EL (cell line): ENCODE data around the gene ZDHHC12.

ENCODE experiments used
- DNase-seq: peaks from one replicate; pipeline ENCODE4 v3.0.0-alpha.2; 2016

ZDHHC12 gene

DNA sequence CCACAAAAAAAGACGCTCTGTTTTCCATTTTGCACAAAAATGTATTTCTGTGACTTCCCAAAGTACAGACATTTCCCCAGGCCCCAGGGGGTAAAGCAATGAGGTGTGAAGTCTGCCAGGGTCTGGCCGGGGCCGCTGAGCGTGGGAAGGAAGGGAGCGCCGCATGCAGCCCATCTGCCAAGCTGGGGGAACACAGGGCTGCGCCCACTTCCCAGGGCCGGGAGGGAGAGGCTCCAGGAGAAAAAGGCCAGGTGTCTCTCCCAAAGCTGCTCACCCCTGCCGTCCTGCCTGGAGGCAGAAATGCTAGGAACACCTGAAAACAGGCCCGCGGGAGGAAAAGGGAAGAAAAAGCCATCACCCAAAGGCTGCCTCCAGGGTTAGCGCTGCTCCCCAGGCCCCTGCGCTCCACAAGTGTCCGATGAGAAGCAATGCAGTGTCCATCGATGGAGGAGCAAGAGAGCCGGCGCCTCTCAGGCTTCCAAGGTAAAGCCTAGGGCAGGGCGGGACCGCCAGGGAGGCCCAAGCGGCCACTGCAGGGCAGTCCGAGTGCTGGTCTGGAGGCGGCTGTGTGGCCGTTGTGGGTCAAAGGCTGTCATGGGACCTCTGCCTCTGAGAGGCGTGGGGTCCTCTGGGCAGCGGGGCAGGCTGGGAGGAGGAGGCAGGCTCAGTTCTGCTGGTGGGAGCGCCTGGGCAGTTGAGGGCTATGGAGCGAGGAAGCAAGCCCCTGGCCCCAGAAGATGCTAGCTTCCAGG is 6.0 kb upstream of the ZDHHC12 start:
- DNase-seq = no peak

DNA sequence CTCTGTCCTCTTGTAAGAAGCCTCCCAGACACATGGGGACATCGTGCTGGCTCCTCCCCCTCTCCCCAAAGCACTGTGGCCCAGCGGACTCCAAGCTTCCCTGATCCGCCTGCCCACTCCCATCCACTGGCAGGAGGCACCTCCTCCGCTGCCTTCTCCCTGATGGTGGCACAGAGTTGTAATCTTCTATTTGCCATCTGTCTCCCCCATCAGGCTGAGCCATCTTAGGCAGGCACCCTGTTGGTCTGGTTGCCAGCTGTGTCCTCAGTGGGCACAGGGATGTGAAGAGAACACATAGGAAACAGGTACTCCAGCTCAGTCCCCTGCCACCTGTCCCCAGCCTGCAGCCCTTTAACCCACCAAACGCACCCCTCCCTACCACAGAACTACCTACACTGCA is 5.4 kb upstream of the ZDHHC12 start:
- DNase-seq = no peak

DNA sequence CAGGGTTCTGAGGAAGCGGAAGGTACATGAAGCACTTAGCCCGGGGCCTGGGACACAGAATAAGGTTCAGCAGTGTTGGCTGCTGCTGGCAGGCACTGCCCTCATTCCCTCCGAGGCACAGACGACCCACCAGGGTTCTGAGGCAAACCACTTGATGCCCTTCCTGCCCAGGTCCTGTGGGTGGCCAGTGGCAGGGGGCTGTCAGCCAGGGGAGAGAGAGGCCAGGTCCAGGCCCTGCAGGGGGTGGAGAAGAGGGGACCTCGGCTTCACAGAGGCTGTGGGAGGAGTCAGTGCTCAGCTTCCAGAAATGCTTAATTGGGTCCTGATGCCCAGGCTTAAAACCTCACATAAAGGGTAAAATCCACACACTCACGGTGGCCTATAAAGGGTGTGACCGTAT is 4.4 kb upstream of the ZDHHC12 start:
- no peak for DNase-seq

- DNase-seq = no peak
Measured at GRCh38 chr9:128727640-128728248, 3.8 kb upstream of the ZDHHC12 start.

DNA sequence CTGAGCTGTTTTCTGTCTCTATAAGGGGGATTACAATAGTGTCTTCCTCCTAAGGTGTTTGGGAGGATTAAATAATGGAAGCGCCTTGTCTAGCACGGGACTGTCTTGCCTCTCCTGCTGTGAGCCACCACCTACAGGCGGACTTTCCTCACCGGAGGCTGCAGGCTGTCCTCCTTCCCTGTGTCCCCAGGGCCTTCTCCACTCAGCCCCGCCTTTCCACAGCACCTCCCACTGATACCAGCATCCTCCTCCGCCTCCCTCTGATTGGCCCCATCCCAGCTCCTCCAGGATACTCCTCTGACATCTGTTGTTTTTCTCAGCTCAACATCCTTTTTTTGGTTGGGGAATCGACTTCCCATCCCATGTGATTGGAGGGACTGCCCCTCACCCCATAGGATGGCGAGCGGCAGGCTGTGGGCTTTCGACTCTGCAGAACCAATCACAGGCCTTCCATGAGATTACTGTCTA is 851 bp upstream of the ZDHHC12 start:
- DNase-seq = peak; percentile 89

DNA sequence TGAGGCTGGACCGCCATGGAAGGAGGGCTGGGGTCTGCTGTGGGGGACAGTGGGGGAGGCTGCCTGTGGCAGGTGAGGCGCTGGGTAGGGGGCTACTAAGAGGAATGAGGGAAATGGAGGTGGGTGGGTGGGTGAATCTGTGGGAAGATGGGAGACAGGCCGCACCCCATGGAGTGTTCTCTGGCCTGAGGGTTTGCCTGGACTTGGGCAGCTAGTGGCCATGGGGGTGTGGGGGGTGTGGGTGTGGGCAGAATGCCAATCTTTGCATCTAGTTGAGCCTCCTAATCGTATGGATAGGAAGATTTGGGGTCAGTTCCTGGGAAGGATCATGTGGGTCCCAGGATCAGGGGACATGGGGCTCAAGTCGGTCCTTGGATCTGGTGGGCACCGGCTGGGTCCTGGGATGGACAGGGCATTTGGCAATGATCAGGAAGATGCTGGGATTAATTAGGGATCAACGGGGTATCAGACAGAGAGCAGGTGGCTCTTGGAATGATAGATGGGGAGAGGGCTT is 518 bp downstream of the ZDHHC12 start:
- DNase-seq = peak; percentile 27

DNA sequence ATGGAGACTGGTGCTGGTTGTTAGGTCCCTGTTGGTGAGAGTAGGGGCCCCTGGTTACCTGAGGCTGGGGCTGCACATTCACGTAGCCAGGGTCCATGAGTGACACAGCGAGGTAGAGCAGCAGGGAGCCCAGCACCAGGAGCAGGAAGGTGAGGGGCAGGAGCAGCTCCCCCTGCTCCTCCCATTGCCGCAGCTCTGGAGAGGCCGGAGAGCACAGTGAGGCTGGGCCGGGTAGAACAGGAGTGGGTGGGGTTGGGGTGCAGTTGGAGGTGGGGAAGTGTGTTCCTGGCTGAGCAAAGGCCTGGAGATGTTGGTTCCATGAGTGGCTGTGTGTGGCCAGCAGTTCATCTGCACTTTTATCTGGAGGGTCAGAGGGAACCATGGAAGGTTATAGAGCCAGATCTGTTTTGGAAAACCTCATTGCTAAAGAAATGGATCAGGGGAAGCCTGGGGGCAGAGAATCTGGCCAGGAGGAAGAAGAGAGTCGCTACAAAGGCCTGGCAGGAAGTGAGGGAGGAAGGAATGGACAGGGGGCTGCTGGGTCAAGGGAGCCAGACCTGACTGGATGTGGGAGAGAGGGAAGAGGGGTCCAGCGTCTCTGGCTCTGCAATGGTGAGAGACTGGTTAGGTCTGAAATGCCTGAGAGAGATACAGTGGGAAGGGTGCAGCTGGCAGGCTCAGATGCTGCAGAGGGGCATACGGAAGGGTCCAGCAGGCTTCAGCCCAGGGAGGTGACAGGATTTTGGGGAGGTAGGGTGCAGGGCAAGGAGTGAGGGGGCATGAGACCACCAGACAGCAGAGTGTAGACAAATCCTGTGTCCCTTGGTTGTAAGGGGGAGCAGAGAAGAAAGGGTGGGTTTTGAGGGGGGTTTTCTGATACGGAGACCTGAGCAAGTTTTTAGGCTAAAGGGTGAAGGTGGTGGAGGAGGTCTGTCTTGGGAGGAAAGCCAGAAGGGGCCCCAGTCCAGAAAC is 1.3 kb downstream of the ZDHHC12 start:
- DNase-seq = no peak

- no peak for DNase-seq
Measured at GRCh38 chr9:128721487-128722010, 2.4 kb downstream of the ZDHHC12 start.

GRCh38 chr9:128720841-128721486 is 3.0 kb downstream of the ZDHHC12 start:
- no peak for DNase-seq

DNA sequence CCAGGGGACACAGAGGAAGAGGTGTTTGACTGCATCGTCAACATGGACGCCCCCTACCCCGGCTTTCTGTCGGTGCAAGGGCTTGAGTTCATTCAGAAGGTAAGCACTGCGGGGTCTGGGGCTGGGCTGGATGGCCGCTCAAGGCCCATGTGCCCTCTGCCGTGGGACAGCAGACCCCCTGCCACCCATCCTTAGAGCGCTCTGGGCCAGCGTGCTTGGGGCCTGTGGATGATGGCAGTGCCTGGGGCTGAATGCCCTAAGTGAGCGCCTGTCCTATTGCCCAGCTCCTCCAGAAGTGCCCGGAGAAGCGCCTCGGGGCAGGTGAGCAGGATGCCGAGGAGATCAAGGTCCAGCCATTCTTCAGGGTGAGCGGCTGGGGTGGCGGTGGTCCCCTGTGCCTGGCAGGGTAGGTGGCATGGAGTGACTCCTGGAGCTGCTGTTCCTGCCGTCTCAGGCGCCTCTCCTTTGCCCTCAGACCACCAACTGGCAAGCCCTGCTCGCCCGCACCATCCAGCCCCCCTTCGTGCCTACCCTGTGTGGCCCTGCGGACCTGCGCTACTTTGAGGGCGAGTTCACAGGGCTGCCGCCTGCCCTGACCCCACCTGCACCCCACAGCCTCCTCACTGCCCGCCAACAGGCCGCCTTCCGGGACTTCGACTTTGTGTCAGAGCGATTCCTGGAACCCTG is 3.9 kb downstream of the ZDHHC12 start:
- DNase-seq = no peak

DNA sequence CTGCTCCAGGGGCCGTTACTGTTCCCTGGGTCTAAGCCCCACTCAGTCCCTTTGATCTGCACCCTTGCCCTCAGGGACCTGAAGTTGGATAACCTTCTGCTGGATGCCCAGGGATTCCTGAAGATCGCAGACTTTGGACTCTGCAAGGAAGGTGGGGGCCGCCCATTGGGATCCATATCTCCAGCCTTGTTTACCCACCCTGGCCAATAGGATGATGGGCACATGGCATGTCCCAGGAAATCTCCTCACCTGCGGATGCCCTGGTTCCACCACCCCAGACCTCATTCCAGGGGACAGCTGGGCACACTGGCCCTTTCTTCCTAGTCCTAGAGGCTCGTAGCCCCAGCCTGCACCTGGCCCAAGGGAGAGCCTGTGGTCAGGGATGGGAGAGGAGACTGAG is 5.5 kb downstream of the ZDHHC12 start:
- no peak for DNase-seq

- DNase-seq = no peak
Measured at GRCh38 chr9:128718047-128718446, 5.9 kb downstream of the ZDHHC12 start.

DNA sequence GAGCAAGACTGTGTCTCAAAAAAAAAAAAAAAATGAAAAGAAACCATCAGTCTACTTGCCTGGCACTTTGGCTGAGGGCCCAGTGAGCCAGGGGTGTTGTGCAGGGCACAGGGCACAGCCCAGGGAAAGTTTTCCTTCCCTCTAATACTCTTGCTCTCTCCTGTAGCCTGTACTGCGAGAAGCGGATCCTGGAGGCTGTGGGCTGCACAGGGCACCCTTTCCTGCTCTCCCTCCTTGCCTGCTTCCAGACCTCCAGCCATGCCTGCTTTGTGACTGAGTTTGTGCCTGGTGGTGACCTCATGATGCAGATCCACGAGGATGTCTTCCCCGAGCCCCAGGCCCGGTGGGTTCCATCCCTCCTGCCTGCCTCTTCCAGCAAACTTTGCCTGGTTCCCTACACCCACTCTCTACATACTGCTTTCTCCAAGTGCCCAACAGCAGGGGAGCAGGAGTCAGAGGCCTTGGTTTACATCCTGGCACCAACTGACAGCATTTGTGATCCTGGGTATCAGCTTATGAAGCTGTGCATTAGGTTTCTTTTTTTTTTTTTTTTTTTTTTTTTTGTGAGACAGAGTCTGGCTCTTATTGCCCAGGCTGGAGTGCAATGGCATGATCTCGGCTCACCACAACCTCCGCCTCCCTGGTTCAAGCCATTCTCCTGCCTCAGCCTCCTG is 7.2 kb downstream of the ZDHHC12 start:
- no peak for DNase-seq

DNA sequence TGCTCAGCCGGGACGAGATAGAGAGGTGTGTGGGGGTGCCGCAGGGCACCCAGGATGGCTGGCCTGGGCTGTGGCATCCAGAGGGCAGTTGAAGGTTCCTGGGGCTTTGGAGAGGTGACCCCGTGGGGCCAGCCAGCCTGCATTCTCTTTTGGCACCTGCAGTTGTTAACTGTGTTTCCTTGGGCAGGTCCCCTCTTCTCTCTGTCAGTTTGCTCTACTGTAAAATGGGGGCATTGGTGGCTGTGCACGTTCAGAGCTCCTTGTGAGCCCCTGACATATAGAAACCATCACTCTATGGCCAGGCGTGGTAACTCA is 8.5 kb downstream of the ZDHHC12 start:
- DNase-seq = no peak

DNA sequence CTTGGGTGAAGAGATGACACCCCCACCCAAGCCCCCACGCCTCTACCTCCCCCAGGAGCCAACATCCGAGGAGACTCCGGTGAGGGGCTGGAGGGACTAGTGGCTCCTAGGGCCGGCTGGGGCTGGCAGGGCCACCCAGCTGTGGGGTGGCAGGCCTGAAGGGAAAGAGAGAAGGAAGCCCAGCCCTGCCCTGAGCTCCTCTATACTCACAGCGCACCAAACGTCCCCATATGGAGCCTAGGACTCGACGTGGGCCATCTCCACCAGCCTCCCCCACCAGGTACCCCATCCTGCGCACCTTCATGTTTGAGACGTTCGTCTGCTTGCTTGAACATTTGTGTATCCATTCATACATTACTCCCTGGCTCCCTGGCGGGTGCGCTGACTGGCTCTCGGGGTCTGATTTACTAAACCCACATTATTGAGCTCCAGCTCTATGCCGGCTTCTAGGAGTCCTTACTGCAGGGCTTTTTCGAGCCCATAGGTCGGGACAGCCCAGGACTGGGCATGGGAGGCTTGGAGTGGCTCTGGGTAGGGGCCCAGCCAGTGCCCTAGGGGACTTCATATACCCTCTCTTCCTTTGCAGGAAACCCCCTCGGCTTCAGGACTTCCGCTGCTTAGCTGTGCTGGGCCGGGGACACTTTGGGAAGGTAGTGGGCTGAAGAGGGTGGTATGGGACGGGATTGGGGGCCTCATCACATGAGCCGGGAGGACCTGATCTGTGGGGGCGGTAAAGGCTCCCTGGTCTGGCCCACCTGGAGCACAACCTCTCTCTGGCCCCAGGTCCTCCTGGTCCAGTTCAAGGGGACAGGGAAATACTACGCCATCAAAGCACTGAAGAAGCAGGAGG is 9.1 kb downstream of the ZDHHC12 start:
- DNase-seq = no peak

- no peak for DNase-seq
Measured at GRCh38 chr9:128713941-128714573, 9.9 kb downstream of the ZDHHC12 start.

GRCh38 chr9:128713411-128713780 is 10.5 kb downstream of the ZDHHC12 start:
- no peak for DNase-seq

GRCh38 chr9:128712451-128713410 is 11.2 kb downstream of the ZDHHC12 start:
- DNase-seq = no peak

DNA sequence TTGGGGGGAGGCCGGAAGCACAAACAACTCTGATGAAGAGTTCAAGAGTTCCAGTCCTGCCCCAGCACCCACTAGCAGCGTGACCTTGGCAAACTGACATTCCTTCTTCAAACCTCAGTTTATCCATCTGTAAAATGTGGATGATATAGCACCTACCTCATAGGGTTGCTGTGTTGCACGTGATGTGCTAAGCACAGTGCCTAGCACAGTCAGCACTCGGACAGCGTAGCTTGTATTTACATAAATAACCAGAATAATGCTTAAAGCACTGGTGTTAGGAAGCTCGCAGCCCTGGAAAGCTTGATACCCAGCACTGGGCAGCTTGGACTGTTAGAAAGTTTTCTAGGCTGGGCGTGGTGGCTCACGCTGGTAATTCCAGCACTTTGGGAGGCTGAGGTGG is 16.5 kb downstream of the ZDHHC12 start:
- no peak for DNase-seq
